ENCODE measurements around the gene EIF4E. TPM values are rescaled to one million over a fixed set of nuclear protein-coding genes. Genes with fewer than 3 reads are reported as not detected.

Gene EIF4E
- total RNA-seq, 1 donor from 2014 or later: 87.3 TPM

- Mint-ChIP-seq H3K9me3 (no peaks in the 10 kb centered on the region), H3K4me3 (no peak overlapping the region), H3K27ac (no peak overlapping the region), H3K4me1 (no peaks in the 10 kb centered on the region), H3K36me3 (ENCODE audit: low read depth) (no peaks in the 10 kb centered on the region), H3K27me3 (peaks cover 2% of the 10 kb centered on the region)
- CTCF ChIA-PET: no interaction called here
- DNase-seq (no peak), ATAC-seq (ENCODE audit: low read depth) (no peak)
- intact Hi-C loops (cut with micrococcal nuclease): no loop called here
- POLR2A ChIA-PET: no interaction called here
- no peak for TF ChIP-seq CTCF (IDR thresholded peaks at IDR 0.05)
These were observed 38.9 kb upstream of the EIF4E start for GRCh38 chr4:98967786-98968329.

GRCh38 chr4:98966926-98967325 lies 38.0 kb upstream of the EIF4E start:
- Mint-ChIP-seq H3K27ac (no peak overlapping the region), H3K27me3 (peaks cover 2% of the 10 kb centered on the region), H3K36me3 (ENCODE audit: low read depth) (no peaks in the 10 kb centered on the region), H3K4me3 (no peak overlapping the region), H3K9me3 (no peaks in the 10 kb centered on the region), H3K4me1 (no peaks in the 10 kb centered on the region)
- ATAC-seq (ENCODE audit: low read depth): no peak
- intact Hi-C loops (cut with micrococcal nuclease): no loop called here
- DNase-seq: no peak
- POLR2A ChIA-PET: no interaction called here
- TF ChIP-seq CTCF (IDR thresholded peaks at IDR 0.05): no peak
- CTCF ChIA-PET: no interaction called here

DNA sequence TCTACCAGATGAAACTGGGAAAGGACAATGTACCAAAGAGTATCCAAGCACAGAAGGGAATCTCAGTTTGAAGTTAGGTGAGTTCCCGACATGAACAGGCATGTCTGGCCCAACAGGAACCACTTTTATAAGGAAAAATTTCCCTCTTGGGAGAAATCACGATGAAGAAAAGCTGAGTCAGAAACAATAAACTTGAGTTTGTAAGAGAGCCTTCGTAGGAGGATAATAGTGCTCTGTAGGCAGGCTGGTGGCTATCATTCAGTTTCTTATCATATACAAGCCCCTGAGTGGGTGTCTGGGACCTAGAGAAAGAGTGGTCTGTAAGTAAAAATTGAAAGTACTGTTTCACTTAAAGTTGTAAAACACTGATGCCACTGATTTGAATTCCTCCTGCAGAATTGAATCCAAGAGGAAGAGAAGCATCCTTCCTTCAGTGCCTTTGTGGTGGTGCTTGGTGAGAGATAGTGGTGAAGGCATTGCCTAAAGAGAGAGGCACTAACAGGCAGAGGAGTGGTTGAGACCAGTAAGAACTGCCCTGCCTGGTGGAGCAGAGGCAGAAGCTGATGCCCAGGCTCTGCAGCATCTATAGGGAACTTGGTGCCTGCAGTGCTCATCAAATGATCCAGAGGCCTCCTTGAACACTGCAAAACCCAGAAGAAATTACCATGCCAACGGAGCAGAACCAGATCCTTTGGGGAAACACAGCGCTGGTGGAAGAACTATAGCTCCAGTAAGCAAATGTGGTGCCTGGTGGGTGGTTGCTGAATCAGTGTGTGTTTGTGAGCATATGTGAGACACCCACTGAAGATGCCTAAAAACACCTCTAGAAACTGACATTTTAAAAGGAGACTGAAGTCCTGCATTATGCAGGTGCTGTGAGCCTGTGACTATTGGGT lies 34.9 kb upstream of the EIF4E start:
- H3K36me3 Mint-ChIP-seq (ENCODE audit: low read depth): no peaks in the 10 kb centered on the region
- intact Hi-C loops (cut with micrococcal nuclease): no loop called here
- H3K4me3 Mint-ChIP-seq: no peak overlapping the region
- no peak for TF ChIP-seq CTCF (IDR thresholded peaks at IDR 0.05)
- H3K4me1 Mint-ChIP-seq: no peaks in the 10 kb centered on the region
- DNase-seq (no peak), ATAC-seq (ENCODE audit: low read depth) (no peak)
- peaks cover 2% of the 10 kb centered on the region for H3K27me3 Mint-ChIP-seq
- CTCF ChIA-PET: no interaction called here
- no peaks in the 10 kb centered on the region for H3K9me3 Mint-ChIP-seq
- POLR2A ChIA-PET: no interaction called here
- no peak overlapping the region for H3K27ac Mint-ChIP-seq

GRCh38 chr4:98961770-98962169 lies 32.8 kb upstream of the EIF4E start:
- ATAC-seq (ENCODE audit: low read depth): no peak

More at GRCh38 chr4:98961770-98962169, 32.8 kb upstream of the EIF4E start:
- intact Hi-C loops (cut with micrococcal nuclease): no loop called here
- Mint-ChIP-seq H3K4me1 (no peaks in the 10 kb centered on the region), H3K27me3 (peaks cover 2% of the 10 kb centered on the region), H3K9me3 (no peaks in the 10 kb centered on the region), H3K27ac (no peak overlapping the region), H3K36me3 (ENCODE audit: low read depth) (no peaks in the 10 kb centered on the region), H3K4me3 (no peak overlapping the region)
- TF ChIP-seq CTCF (IDR thresholded peaks at IDR 0.05): no peak
- ChIA-PET POLR2A (no interaction called here), CTCF (no interaction called here)
- no peak for DNase-seq
